B cell (primary cell): Measurements from ENCODE around the gene UBR3. TPM values are rescaled to one million over a fixed set of nuclear protein-coding genes. Genes with fewer than 3 reads are reported as not detected.

Experiments used
- ATAC-seq: fragments of 200-7000 bp; cut with Tn5 transposase; one replicate; pipeline ENCODE4 v1.10.0; 2021; ENCODE audit warnings: low read depth, mild to moderate bottlenecking, moderate number of reproducible peaks, moderate library complexity
- CTCF ChIA-PET: fragments of 350-600 bp; sonication (Branson Sonifier 250); formaldehyde crosslinking; loops from one replicate; lab custom pipeline; 2021; ENCODE audit warnings: antibody characterized with exemption, inconsistent platforms; lab: Charles Lee
- POLR2A ChIA-PET: fragments of 350-600 bp; sonication (Branson Sonifier 250); formaldehyde crosslinking; loops from one replicate; lab custom pipeline; 2021; ENCODE audit warnings: antibody characterized with exemption; lab: Charles Lee
- DNase-seq: peaks from one replicate; pipeline ENCODE4 v3.0.0; 2013
- H2AFZ ChIP-seq: 2 replicates; pipeline ENCODE4 v1.6.1; 2012; ENCODE audit warnings: mild to moderate bottlenecking, low read depth, low read length; ENCODE audit not compliant: insufficient read depth, poor library complexity, severe bottlenecking
- H3K27ac ChIP-seq, 2 donors: 1 replicate in 1 of 2; 2 replicates in 1 of 2; pipeline ENCODE4 v1.5.1; 2012 to 2013; ENCODE audit warnings: low read length in 2 of 2, mild to moderate bottlenecking in 2 of 2, moderate library complexity in 1 of 2
- H3K27me3 ChIP-seq, 4 experiments: fragments of 200-600 bp in 1 of 4; sonication (generic) in 1 of 4; replicated peaks in 1 of 4; 1 replicate in 2 of 4; 2 replicates in 2 of 4; pipeline versions ENCODE4 v1.6.1 to v1.7.0; 2013 to 2016; ENCODE audit warnings: low read length in 3 of 4, mild to moderate bottlenecking in 2 of 4, mixed read lengths in 1 of 4, moderate library complexity in 1 of 4; ENCODE audit not compliant: insufficient read depth in 4 of 4, control insufficient read depth in 3 of 4; ENCODE audit errors: control extremely low read depth in 1 of 4
- H3K36me3 ChIP-seq, 2 experiments: replicated peaks in 1 of 2; 1 replicate in 1 of 2; 2 replicates in 1 of 2; pipeline versions ENCODE4 v1.6.1 to v1.7.1; 2013; ENCODE audit warnings: low read length in 1 of 2; ENCODE audit not compliant: insufficient read depth in 2 of 2, control insufficient read depth in 1 of 2; ENCODE audit errors: control extremely low read depth in 1 of 2, extremely low read depth in 1 of 2
- H3K4me1 ChIP-seq, 2 donors: fragments of 200-600 bp in 1 of 2; sonication (generic) in 1 of 2; 1 replicate in 1 of 2; 2 replicates in 1 of 2; pipeline versions ENCODE4 v1.5.1 to v1.6.1; 2013 to 2017; ENCODE audit warnings: low read length in 2 of 2; ENCODE audit not compliant: control insufficient read depth in 2 of 2, insufficient read depth in 2 of 2
- H3K4me2 ChIP-seq: replicated peaks from 2 replicates; pipeline ENCODE3; 2012; ENCODE audit warnings: mild to moderate bottlenecking, low read depth, low read length; ENCODE audit not compliant: poor library complexity, severe bottlenecking
- H3K4me3 ChIP-seq, 5 experiments: fragments of 200-600 bp in 1 of 5; sonication (generic) in 1 of 5; 1 replicate in 3 of 5; 2 replicates in 2 of 5; pipeline versions ENCODE4 v1.5.1 to v1.7.0; 2011 to 2016; ENCODE audit warnings: low read length in 4 of 5, mild to moderate bottlenecking in 4 of 5, low read depth in 2 of 5, control low read depth in 1 of 5, moderate library complexity in 1 of 5; ENCODE audit not compliant: insufficient read depth in 1 of 5; ENCODE audit errors: control extremely low read depth in 1 of 5, extremely low read depth in 1 of 5
- H3K79me2 ChIP-seq: fragments of 200-600 bp; sonication (generic); one replicate; pipeline ENCODE4 v1.6.0; 2016; ENCODE audit warnings: low read length; ENCODE audit not compliant: control insufficient read depth, insufficient read depth
- H3K9ac ChIP-seq: fragments of 200-600 bp; sonication (generic); 2 replicates; pipeline ENCODE4 v1.6.1; 2017; ENCODE audit warnings: mild to moderate bottlenecking, low read length, moderate library complexity
- H3K9me3 ChIP-seq, 3 donors: one replicate each; pipeline versions ENCODE4 v1.6.1 to v1.7.1; 2013; ENCODE audit warnings: low read length in 2 of 3; ENCODE audit not compliant: control insufficient read depth in 2 of 3, insufficient read depth in 1 of 3; ENCODE audit errors: control extremely low read depth in 1 of 3
- H4K20me1 ChIP-seq: 2 replicates; pipeline ENCODE4 v1.6.0; 2012; ENCODE audit warnings: mild to moderate bottlenecking, low read length; ENCODE audit not compliant: insufficient read depth, control insufficient read depth, poor library complexity, severe bottlenecking
- H3K27ac Mint-ChIP-seq: one replicate; pipeline ENCODE4 v1.8.0; 2021; ENCODE audit warnings: mixed read lengths
- H3K27me3 Mint-ChIP-seq: one replicate; pipeline ENCODE4 v1.8.0; 2021; ENCODE audit warnings: mixed read lengths
- H3K4me1 Mint-ChIP-seq: one replicate; pipeline ENCODE4 v1.8.0; 2021; ENCODE audit warnings: mixed read lengths
- H3K4me3 Mint-ChIP-seq: one replicate; pipeline ENCODE4 v1.8.0; 2021; ENCODE audit warnings: mixed read lengths
- H3K9me3 Mint-ChIP-seq: one replicate; pipeline ENCODE4 v1.8.0; 2022; ENCODE audit warnings: mixed read lengths; ENCODE audit not compliant: insufficient read depth
- EZH2 ChIP-seq: IDR thresholded peaks from 2 replicates; pipeline ENCODE4 v1.6.1; 2012; ENCODE audit warnings: borderline replicate concordance, low read depth, mild to moderate bottlenecking, moderate library complexity, low read length; ENCODE audit not compliant: insufficient read depth, poor library complexity, severe bottlenecking
- WGBS: methylation state at CpG from one replicate; pipeline ENCODE4 v1.1.5; 2013; ENCODE audit warnings: missing lambda C conversion rate; ENCODE audit not compliant: insufficient coverage; 5-methylcytosine and 5-hydroxymethylcytosine counted together
- intact Hi-C: fragments of 100-400 bp; cut with micrococcal nuclease; formaldehyde crosslinking; loops from one replicate; pipeline ENCODE4 v1.10.0; 2022
- polyA plus RNA-seq: library from polyadenylated mRNA; depleted of rRNA; stranded (reverse); fragments of >200 nt; gene quantifications from 2 replicates; pipeline ENCODE4 v1.2.3, GENCODE V29; 2012
- total RNA-seq, 2 donors: library from RNA; stranded (reverse); fragments of 120-200 nt in 1 of 2; gene quantifications; 1 replicate in 1 of 2; 2 replicates in 1 of 2; pipeline versions ENCODE4 v1.2.3 to v1.2.4, GENCODE V29; 2013 to 2022
- TF ChIP-seq, protein P1 (sequence below): fragments of 200-600 bp; IDR thresholded peaks from one replicate; pipeline ENCODE4 v1.8.0; 2022; ENCODE audit warnings: antibody characterized with exemption, mild to moderate bottlenecking

The UBR3 gene
- total and polyA plus RNA-seq, 2 donors (not counting 1 experiment from before 2014, with no cell fraction given), result 5.9 to 58.1 TPM

DNA sequence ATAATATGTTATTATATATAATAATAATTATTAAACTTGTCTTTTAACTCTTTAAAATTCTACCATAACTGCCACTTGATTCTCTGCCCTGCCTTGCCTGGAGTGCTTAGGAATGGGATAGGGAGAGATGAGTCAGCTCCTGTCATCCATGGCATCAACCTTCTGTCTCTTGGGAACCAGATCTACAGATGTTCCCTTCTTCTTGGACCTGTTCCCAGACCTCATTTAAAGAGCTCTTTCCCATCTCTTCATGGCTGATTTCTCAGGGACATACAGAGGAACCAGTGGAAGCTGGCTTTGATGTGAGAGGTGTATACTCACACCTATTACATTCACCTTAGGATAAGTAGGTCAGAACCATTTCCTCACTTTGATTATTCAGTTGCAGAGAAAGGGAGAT, 195.4 kb downstream of the UBR3 start:
- Mint-ChIP-seq H3K27ac (no peak overlapping the region), H3K9me3 (no peaks in the 10 kb centered on the region), H3K27me3 (no peaks in the 10 kb centered on the region), H3K4me3 (no peak overlapping the region), H3K4me1 (no peaks in the 10 kb centered on the region)
- H2AFZ ChIP-seq, result no peak overlapping the region
- no peak for TF ChIP-seq EZH2
- TF ChIP-seq, protein P1, sequence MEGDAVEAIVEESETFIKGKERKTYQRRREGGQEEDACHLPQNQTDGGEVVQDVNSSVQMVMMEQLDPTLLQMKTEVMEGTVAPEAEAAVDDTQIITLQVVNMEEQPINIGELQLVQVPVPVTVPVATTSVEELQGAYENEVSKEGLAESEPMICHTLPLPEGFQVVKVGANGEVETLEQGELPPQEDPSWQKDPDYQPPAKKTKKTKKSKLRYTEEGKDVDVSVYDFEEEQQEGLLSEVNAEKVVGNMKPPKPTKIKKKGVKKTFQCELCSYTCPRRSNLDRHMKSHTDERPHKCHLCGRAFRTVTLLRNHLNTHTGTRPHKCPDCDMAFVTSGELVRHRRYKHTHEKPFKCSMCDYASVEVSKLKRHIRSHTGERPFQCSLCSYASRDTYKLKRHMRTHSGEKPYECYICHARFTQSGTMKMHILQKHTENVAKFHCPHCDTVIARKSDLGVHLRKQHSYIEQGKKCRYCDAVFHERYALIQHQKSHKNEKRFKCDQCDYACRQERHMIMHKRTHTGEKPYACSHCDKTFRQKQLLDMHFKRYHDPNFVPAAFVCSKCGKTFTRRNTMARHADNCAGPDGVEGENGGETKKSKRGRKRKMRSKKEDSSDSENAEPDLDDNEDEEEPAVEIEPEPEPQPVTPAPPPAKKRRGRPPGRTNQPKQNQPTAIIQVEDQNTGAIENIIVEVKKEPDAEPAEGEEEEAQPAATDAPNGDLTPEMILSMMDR, result no peak
- H3K9ac ChIP-seq, result no peak overlapping the region
- no peak overlapping the region for H3K27ac ChIP-seq
- ATAC-seq, result no peak
- ChIA-PET CTCF (interaction anchor here (0.7 kb wide), 1 partner anchor 482 kb away, joined by 5 read pairs; no protein-coding TSS in a partner anchor), POLR2A (interaction anchor here (0.7 kb wide), 1 partner anchor 9 kb away, joined by 5 read pairs; no protein-coding TSS in a partner anchor)
- intact Hi-C loops, result no loop called here
- H3K79me2 ChIP-seq, result no peaks in the 10 kb centered on the region
- no peaks in the 10 kb centered on the region for H4K20me1 ChIP-seq
- H3K4me2 ChIP-seq, result no peak overlapping the region
- peaks cover 0 to 2% of the 10 kb centered on the region in 2 experiments for H3K36me3 ChIP-seq
- H3K4me3 ChIP-seq, result no peak overlapping the region
- H3K4me1 ChIP-seq, result no peaks in the 10 kb centered on the region
- H3K9me3 ChIP-seq, result no peaks in the 10 kb centered on the region
- H3K27me3 ChIP-seq, result no peaks in the 10 kb centered on the region
- no peak for DNase-seq

DNA sequence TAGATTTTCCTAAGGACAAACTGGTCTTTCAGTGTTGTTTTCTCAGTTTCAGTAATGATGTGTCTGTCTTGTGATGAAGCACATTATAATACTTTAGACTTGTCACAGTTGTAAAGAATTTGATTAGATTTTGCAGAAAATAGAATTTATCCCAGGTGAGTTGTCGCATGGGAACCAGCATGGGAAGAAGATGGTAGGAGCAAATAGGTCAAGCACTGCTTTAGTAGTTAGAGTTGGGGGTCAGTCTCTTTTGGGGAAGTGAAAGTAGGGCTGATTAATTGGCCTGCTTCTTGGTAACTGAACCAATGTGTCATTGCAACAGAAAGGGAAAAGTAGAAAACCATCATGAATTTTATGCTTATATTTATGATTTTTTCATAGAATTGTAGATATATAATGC, 197.5 kb downstream of the UBR3 start:
- H3K4me1 ChIP-seq, result no peaks in the 10 kb centered on the region
- peaks cover 4% of the 10 kb centered on the region in 2 experiments for H3K36me3 ChIP-seq
- H3K4me1 Mint-ChIP-seq, result no peaks in the 10 kb centered on the region
- H3K9me3 Mint-ChIP-seq, result no peaks in the 10 kb centered on the region
- H2AFZ ChIP-seq, result no peak overlapping the region
- no peak overlapping the region for H3K27ac ChIP-seq
- H3K27me3 Mint-ChIP-seq, result no peaks in the 10 kb centered on the region
- H3K79me2 ChIP-seq, result no peaks in the 10 kb centered on the region
- no peaks in the 10 kb centered on the region for H4K20me1 ChIP-seq
- H3K9me3 ChIP-seq, result no peaks in the 10 kb centered on the region
- no peak overlapping the region for H3K4me3 ChIP-seq
- no peak for DNase-seq
- no peak for TF ChIP-seq EZH2
- TF ChIP-seq, protein P1, result no peak
- H3K4me3 Mint-ChIP-seq, result no peak overlapping the region
- POLR2A ChIA-PET, result no interaction called here
- intact Hi-C loops, result no loop called here
- no peak for ATAC-seq
- WGBS, result 100% methylated on average over 1 of the region's 1 CpG
- no peak overlapping the region for H3K9ac ChIP-seq
- CTCF ChIA-PET, result no interaction called here
- no peaks in the 10 kb centered on the region for H3K27me3 ChIP-seq
- no peak overlapping the region for H3K27ac Mint-ChIP-seq
- no peak overlapping the region for H3K4me2 ChIP-seq
